Neural cell (in vitro differentiated cells): Measurements from ENCODE around the gene ADGRA1. TPM values are rescaled to one million over a fixed set of nuclear protein-coding genes. Genes with fewer than 3 reads are reported as not detected.

ENCODE experiments used
- H2AFZ ChIP-seq: fragments of 200-600, 300-800 bp; sonication (generic), shearing (Covaris generic); 2 replicates; pipeline ENCODE4 v1.6.0; 2014; ENCODE audit warnings: low read depth, mild to moderate bottlenecking, antibody characterized with exemption, low read length, moderate library complexity
- H3F3A ChIP-seq: fragments of 200-600 bp; shearing (Covaris generic); 2 replicates; pipeline ENCODE4 v1.6.1; 2016; ENCODE audit warnings: mild to moderate bottlenecking, moderate library complexity, mixed read lengths, antibody characterized with exemption, low read length; ENCODE audit not compliant: insufficient read depth, poor library complexity, severe bottlenecking
- H3K27ac ChIP-seq: fragments of 200-600, 300-800 bp; sonication (generic), shearing (Covaris generic); 2 replicates; pipeline ENCODE4 v1.5.1; 2014; ENCODE audit warnings: mild to moderate bottlenecking, low read length, moderate library complexity
- H3K27me3 ChIP-seq: fragments of 300-800, 200-600 bp; sonication (generic), shearing (Covaris generic); 2 replicates; pipeline ENCODE4 v1.6.0; 2014; ENCODE audit warnings: mild to moderate bottlenecking, low read depth, low read length, moderate library complexity; ENCODE audit not compliant: insufficient read depth
- H3K36me3 ChIP-seq: fragments of 300-800, 200-600 bp; sonication (generic), shearing (Covaris generic); 2 replicates; pipeline ENCODE4 v1.5.1; 2014; ENCODE audit warnings: mild to moderate bottlenecking, antibody characterized with exemption, low read length, moderate library complexity; ENCODE audit not compliant: insufficient read depth
- H3K4me2 ChIP-seq: fragments of 300-800, 200-600 bp; sonication (generic), shearing (Covaris generic); 2 replicates; pipeline ENCODE4 v1.6.0; 2014; ENCODE audit warnings: mild to moderate bottlenecking, low read length
- H3K4me3 ChIP-seq: fragments of 300-800, 200-600 bp; sonication (generic), shearing (Covaris generic); 2 replicates; pipeline ENCODE4 v1.5.1; 2014; ENCODE audit warnings: mild to moderate bottlenecking, low read length, moderate library complexity
- H3K79me2 ChIP-seq: fragments of 200-600 bp; shearing (Covaris generic); replicated peaks from 2 replicates; pipeline ENCODE4 v1.6.0; 2014; ENCODE audit warnings: mild to moderate bottlenecking, low read length, moderate library complexity; ENCODE audit not compliant: insufficient read depth
- H3K9ac ChIP-seq: fragments of 300-800, 200-600 bp; sonication (generic), shearing (Covaris generic); 2 replicates; pipeline ENCODE4 v1.6.1; 2016; ENCODE audit warnings: mild to moderate bottlenecking, low read length, mixed read lengths
- H3K9me2 ChIP-seq: fragments of 200-600 bp; shearing (Covaris generic); 2 replicates; pipeline ENCODE4 v1.6.1; 2016; ENCODE audit warnings: mild to moderate bottlenecking, low read length, mixed read lengths; ENCODE audit not compliant: insufficient read depth
- H3K9me3 ChIP-seq: fragments of 200-600, 300-800 bp; sonication (generic), shearing (Covaris generic); 2 replicates; pipeline ENCODE4 v1.6.1; 2016; ENCODE audit warnings: mild to moderate bottlenecking, mixed run types, low read length, moderate library complexity, mixed read lengths
- H4K20me1 ChIP-seq: fragments of 200-600 bp; shearing (Covaris generic); 2 replicates; pipeline ENCODE4 v1.6.1; 2016; ENCODE audit warnings: mild to moderate bottlenecking, mixed run types; ENCODE audit not compliant: insufficient read depth
- EP300 ChIP-seq: fragments of 450-650 bp; conservative IDR thresholded peaks from 2 replicates; pipeline ENCODE4 v1.6.1; 2014; ENCODE audit warnings: antibody characterized with exemption, mild to moderate bottlenecking, moderate library complexity; ENCODE audit not compliant: poor library complexity, severe bottlenecking
- EZH2 ChIP-seq: fragments of 200-600, 300-800 bp; shearing (Covaris generic), sonication (generic); IDR thresholded peaks from 2 replicates; pipeline ENCODE4 v1.6.1; 2014; ENCODE audit warnings: antibody characterized with exemption, low read length, borderline replicate concordance, mild to moderate bottlenecking; ENCODE audit not compliant: insufficient read depth, poor library complexity, severe bottlenecking
- POLR2AphosphoS5 ChIP-seq: IDR thresholded peaks from 2 replicates; pipeline ENCODE4 v1.6.1; 2012
- RAD21 ChIP-seq: fragments of 450-650 bp; conservative IDR thresholded peaks from 2 replicates; pipeline ENCODE4 v1.6.1; 2014; ENCODE audit warnings: antibody characterized with exemption, mild to moderate bottlenecking, moderate library complexity
- SMC3 ChIP-seq: fragments of 450-650 bp; conservative IDR thresholded peaks from 2 replicates; pipeline ENCODE4 v1.6.1; 2014; ENCODE audit warnings: antibody characterized with exemption, mild to moderate bottlenecking, moderate library complexity; ENCODE audit not compliant: poor library complexity
- TAF1 ChIP-seq: IDR thresholded peaks from 2 replicates; pipeline ENCODE4 v1.6.1; 2012; ENCODE audit warnings: low read depth
- polyA plus RNA-seq: library from polyadenylated mRNA; depleted of rRNA; stranded (reverse); fragments of >200 nt; gene quantifications from 2 replicates; pipeline ENCODE4 v1.2.3, GENCODE V29; 2014
- TF ChIP-seq, protein P1 (sequence below): fragments of 450-650 bp; IDR thresholded peaks from 2 replicates; pipeline ENCODE4 v1.5.1; 2014; ENCODE audit warnings: antibody characterized with exemption, mild to moderate bottlenecking, moderate library complexity; ENCODE audit not compliant: poor library complexity, severe bottlenecking
- TF ChIP-seq, protein P2 (sequence below): IDR thresholded peaks from 2 replicates; pipeline ENCODE4 v1.6.1; 2012; ENCODE audit warnings: borderline replicate concordance

ADGRA1 gene
- polyA plus RNA-seq, 1 donor from 2014 or later, result 2.2 TPM

DNA sequence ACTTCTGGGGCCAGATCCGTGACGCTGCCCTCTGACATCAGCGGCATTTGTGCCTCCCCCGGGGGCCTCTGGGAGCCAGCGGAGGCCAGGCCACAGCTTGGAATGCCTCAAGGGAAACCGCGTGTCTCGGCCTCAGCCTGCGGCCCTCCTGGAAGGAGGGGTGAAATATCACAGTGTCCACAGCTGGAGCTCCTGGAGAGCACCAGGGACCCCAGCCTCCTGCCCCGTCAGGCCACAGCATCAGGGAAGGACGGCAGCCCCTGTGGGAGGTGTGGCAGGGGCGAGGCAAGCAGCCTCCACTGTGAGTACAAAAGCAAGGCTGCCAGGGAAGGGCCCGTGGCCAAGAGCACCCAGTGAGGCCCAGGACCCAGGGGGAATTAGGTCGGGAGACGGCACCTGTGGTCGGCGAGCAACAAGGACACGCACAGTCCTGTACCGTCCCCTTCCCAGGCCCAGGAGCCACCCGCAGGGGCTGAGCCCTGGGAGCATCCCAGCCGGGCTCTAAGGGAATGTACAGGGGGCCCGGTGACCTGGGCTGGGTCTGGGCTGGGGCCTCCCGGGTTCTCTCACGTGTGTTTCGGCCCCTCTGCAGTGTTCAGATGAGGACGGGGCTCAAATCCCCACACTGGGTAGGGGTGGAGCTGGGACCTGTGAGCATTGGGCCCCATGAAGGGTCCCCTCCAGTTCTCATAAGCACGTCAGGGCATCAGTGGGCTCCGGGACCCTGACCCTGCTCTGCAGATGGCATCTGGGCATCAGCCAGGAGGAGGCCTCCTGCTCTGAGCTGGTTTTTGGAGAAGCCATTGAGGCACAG is 53.6 kb downstream of the ADGRA1 start:
- H3K9me2 ChIP-seq, result no peaks in the 10 kb centered on the region

DNA sequence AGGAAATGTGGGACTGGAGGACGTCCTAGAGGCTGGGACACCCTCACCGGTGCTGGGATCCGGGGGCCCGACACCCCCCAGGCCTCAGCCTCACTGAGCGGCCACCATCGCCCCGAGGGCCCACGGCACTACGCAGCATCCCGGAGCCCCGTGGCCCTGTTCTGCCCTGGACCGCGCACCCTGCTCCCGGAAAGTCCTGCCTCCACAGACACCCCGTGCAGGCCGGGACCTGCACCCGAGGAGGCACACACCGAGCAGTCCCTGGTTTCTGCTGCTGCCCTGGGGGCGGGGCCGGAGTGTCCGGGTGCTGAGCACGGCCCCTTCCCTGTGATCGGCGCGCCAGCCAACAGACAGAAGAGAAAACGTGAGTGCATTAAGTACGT is 54.2 kb downstream of the ADGRA1 start:
- H3K9me3 ChIP-seq, result no peaks in the 10 kb centered on the region
- TF ChIP-seq EP300, result no peak
- TF ChIP-seq SMC3, result no peak
- TF ChIP-seq, protein P1, sequence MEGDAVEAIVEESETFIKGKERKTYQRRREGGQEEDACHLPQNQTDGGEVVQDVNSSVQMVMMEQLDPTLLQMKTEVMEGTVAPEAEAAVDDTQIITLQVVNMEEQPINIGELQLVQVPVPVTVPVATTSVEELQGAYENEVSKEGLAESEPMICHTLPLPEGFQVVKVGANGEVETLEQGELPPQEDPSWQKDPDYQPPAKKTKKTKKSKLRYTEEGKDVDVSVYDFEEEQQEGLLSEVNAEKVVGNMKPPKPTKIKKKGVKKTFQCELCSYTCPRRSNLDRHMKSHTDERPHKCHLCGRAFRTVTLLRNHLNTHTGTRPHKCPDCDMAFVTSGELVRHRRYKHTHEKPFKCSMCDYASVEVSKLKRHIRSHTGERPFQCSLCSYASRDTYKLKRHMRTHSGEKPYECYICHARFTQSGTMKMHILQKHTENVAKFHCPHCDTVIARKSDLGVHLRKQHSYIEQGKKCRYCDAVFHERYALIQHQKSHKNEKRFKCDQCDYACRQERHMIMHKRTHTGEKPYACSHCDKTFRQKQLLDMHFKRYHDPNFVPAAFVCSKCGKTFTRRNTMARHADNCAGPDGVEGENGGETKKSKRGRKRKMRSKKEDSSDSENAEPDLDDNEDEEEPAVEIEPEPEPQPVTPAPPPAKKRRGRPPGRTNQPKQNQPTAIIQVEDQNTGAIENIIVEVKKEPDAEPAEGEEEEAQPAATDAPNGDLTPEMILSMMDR, result no peak
- no peak for TF ChIP-seq TAF1
- no peak for TF ChIP-seq RAD21
- TF ChIP-seq POLR2AphosphoS5, result no peak
- H3K9me2 ChIP-seq, result no peaks in the 10 kb centered on the region
- no peak overlapping the region for H3K4me3 ChIP-seq
- no peaks in the 10 kb centered on the region for H3K36me3 ChIP-seq
- H3K4me2 ChIP-seq, result no peak overlapping the region
- H3K79me2 ChIP-seq, result no peaks in the 10 kb centered on the region
- H4K20me1 ChIP-seq, result no peaks in the 10 kb centered on the region
- H3K9ac ChIP-seq, result no peak overlapping the region
- H2AFZ ChIP-seq, result no peak overlapping the region
- no peak overlapping the region for H3K27ac ChIP-seq
- H3F3A ChIP-seq, result no peaks in the 10 kb centered on the region
- H3K27me3 ChIP-seq, result no peaks in the 10 kb centered on the region

More for the DNA sequence above, 53.6 kb downstream of the ADGRA1 start:
- Histone ChIP-seq H3K79me2 (no peaks in the 10 kb centered on the region), H3K9ac (no peak overlapping the region), H2AFZ (no peak overlapping the region), H3K9me3 (no peaks in the 10 kb centered on the region), H3K27ac (no peak overlapping the region), H4K20me1 (no peaks in the 10 kb centered on the region), H3K27me3 (no peaks in the 10 kb centered on the region), H3F3A (no peaks in the 10 kb centered on the region), H3K4me2 (no peak overlapping the region), H3K36me3 (no peaks in the 10 kb centered on the region), H3K4me3 (no peak overlapping the region)
- TF ChIP-seq EZH2 (no peak), RAD21 (no peak), TAF1 (no peak), EP300 (no peak)
- TF ChIP-seq, protein P2, sequence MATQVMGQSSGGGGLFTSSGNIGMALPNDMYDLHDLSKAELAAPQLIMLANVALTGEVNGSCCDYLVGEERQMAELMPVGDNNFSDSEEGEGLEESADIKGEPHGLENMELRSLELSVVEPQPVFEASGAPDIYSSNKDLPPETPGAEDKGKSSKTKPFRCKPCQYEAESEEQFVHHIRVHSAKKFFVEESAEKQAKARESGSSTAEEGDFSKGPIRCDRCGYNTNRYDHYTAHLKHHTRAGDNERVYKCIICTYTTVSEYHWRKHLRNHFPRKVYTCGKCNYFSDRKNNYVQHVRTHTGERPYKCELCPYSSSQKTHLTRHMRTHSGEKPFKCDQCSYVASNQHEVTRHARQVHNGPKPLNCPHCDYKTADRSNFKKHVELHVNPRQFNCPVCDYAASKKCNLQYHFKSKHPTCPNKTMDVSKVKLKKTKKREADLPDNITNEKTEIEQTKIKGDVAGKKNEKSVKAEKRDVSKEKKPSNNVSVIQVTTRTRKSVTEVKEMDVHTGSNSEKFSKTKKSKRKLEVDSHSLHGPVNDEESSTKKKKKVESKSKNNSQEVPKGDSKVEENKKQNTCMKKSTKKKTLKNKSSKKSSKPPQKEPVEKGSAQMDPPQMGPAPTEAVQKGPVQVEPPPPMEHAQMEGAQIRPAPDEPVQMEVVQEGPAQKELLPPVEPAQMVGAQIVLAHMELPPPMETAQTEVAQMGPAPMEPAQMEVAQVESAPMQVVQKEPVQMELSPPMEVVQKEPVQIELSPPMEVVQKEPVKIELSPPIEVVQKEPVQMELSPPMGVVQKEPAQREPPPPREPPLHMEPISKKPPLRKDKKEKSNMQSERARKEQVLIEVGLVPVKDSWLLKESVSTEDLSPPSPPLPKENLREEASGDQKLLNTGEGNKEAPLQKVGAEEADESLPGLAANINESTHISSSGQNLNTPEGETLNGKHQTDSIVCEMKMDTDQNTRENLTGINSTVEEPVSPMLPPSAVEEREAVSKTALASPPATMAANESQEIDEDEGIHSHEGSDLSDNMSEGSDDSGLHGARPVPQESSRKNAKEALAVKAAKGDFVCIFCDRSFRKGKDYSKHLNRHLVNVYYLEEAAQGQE, result no peak
